ENCODE measurements around the gene APOM. TPM values are rescaled to one million over a fixed set of nuclear protein-coding genes. Genes with fewer than 3 reads are reported as not detected.

The APOM gene
- polyA plus RNA-seq, 3 donors = 4.2 to 8.3 (median 4.8) TPM

DNA sequence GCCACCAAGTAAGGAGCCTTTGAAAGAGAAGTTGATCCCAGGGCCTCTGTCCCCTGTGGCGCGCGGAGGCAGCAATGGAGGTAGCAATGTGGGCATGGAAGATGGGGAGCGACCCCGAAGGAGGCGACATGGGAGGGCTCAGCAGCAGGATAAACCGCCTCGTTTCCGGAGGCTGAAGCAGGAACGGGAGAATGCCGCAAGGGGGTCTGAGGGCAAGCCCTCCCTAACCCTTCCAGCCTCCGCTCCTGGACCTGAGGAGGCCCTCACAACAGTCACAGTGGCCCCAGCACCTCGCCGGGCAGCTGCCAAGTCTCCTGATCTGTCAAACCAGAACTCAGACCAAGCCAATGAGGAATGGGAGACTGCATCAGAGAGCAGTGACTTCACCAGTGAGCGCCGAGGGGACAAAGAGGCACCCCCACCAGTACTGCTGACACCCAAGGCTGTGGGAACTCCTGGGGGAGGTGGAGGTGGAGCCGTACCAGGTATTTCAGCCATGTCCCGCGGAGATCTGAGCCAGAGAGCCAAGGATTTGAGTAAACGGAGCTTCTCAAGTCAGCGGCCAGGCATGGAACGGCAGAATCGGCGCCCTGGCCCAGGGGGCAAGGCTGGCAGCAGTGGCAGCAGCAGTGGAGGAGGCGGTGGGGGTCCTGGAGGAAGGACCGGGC lies 23.3 kb upstream of the APOM start:
- peaks cover 37% of the 10 kb centered on the region for H3K79me2 ChIP-seq (ENCODE audit: insufficient read depth, low read length)
- Mint-ChIP-seq H3K9me3 (no peaks in the 10 kb centered on the region), H3K4me1 (no peaks in the 10 kb centered on the region), H3K36me3 (peaks cover 96 to 99% of the 10 kb centered on the region in 2 donors), H3K27me3 (ENCODE audit: low read depth in 3 of 3) (peaks cover 0 to 3% (median 0%) of the 10 kb centered on the region in 3 donors), H3K4me3 (no peak overlapping the region), H3K27ac (peak overlapping the region in 2 of 7 donors; percentile 65 to 68)
- H3K9ac ChIP-seq (ENCODE audit: insufficient read depth, low read length, poor library complexity, severe bottlenecking) = no peak overlapping the region
- 99% methylated on average over 15 of the region's 26 CpGs for WGBS (ENCODE audit: insufficient coverage)
- H3K36me3 ChIP-seq (replicated peaks in 1 of 2; ENCODE audit: control insufficient read depth in 1 of 2, insufficient read depth in 2 of 2, low read length in 2 of 2) = peaks cover 97 to 100% of the 10 kb centered on the region in 2 donors
- TF ChIP-seq, protein P1, sequence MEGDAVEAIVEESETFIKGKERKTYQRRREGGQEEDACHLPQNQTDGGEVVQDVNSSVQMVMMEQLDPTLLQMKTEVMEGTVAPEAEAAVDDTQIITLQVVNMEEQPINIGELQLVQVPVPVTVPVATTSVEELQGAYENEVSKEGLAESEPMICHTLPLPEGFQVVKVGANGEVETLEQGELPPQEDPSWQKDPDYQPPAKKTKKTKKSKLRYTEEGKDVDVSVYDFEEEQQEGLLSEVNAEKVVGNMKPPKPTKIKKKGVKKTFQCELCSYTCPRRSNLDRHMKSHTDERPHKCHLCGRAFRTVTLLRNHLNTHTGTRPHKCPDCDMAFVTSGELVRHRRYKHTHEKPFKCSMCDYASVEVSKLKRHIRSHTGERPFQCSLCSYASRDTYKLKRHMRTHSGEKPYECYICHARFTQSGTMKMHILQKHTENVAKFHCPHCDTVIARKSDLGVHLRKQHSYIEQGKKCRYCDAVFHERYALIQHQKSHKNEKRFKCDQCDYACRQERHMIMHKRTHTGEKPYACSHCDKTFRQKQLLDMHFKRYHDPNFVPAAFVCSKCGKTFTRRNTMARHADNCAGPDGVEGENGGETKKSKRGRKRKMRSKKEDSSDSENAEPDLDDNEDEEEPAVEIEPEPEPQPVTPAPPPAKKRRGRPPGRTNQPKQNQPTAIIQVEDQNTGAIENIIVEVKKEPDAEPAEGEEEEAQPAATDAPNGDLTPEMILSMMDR (IDR thresholded peaks at IDR 0.05) = no peak
- no peak overlapping the region for H2AFZ ChIP-seq (ENCODE audit: insufficient read depth, low read depth, low read length, poor library complexity, severe bottlenecking)
- H3K4me1 ChIP-seq (ENCODE audit: control insufficient read depth in 1 of 2, insufficient read depth in 2 of 2, low read length in 2 of 2) = no peaks in the 10 kb centered on the region
- no peak for DNase-seq
- no peaks in the 10 kb centered on the region for H3K27me3 ChIP-seq (ENCODE audit: control insufficient read depth in 2 of 2, insufficient read depth in 2 of 2, low read length in 2 of 2)
- no peak overlapping the region for H3K4me3 ChIP-seq (replicated peaks in 1 of 3; ENCODE audit: low read depth in 2 of 3, low read length in 3 of 3)
- H4K20me1 ChIP-seq (ENCODE audit: insufficient read depth, low read length) = peaks cover 90% of the 10 kb centered on the region
- H3K4me2 ChIP-seq (replicated peaks; ENCODE audit: extremely low read depth, low read length, poor library complexity, severe bottlenecking) = no peak overlapping the region
- intact Hi-C loops (cut with micrococcal nuclease) = no loop called here
- H3K27ac ChIP-seq (ENCODE audit: low read depth in 1 of 2, low read length in 2 of 2) = no peak overlapping the region
- H3K9me3 ChIP-seq (replicated peaks in 1 of 2; ENCODE audit: control insufficient read depth in 1 of 2, insufficient read depth in 1 of 2, low read length in 2 of 2) = no peaks in the 10 kb centered on the region

DNA sequence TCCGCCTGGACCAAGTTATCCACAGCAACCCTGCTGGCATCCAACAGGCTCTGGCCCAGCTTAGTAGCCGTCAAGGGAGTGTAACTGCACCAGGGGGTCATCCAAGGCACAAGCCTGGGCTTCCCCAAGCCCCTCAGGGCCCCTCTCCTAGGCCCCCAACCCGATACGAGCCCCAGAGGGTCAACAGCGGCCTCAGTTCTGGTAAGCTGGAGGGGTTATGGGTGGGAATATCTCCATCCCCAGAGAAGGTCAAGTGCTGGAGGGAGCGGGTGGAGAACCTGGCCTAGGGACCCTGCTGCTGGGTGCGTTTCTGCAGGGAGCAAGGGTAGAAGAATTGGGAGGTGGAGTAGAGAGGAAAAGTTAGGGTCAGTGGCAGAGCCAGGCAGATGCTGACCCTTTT lies 22.2 kb upstream of the APOM start:
- WGBS (ENCODE audit: insufficient coverage) = no CpG with 5 or more reads among the region's 7 CpGs
- no peaks in the 10 kb centered on the region for H3K4me1 ChIP-seq (ENCODE audit: control insufficient read depth in 1 of 2, insufficient read depth in 2 of 2, low read length in 2 of 2)
- Mint-ChIP-seq H3K4me3 (no peak overlapping the region), H3K27me3 (ENCODE audit: low read depth in 3 of 3) (no peaks in the 10 kb centered on the region), H3K27ac (peak overlapping the region in 2 of 7 donors; percentile 30 to 70), H3K4me1 (no peaks in the 10 kb centered on the region), H3K36me3 (peaks cover 91 to 97% of the 10 kb centered on the region in 2 donors), H3K9me3 (no peaks in the 10 kb centered on the region)
- no peak overlapping the region for H3K9ac ChIP-seq (ENCODE audit: insufficient read depth, low read length, poor library complexity, severe bottlenecking)
- peaks cover 88% of the 10 kb centered on the region for H4K20me1 ChIP-seq (ENCODE audit: insufficient read depth, low read length)
- H3K79me2 ChIP-seq (ENCODE audit: insufficient read depth, low read length) = peaks cover 27% of the 10 kb centered on the region
- no peak overlapping the region for H3K4me3 ChIP-seq (replicated peaks in 1 of 3; ENCODE audit: low read depth in 2 of 3, low read length in 3 of 3)
- no peak overlapping the region for H3K4me2 ChIP-seq (replicated peaks; ENCODE audit: extremely low read depth, low read length, poor library complexity, severe bottlenecking)
- no peak overlapping the region for H2AFZ ChIP-seq (ENCODE audit: insufficient read depth, low read depth, low read length, poor library complexity, severe bottlenecking)
- intact Hi-C loops (cut with micrococcal nuclease) = no loop called here
- TF ChIP-seq, protein P1 (IDR thresholded peaks at IDR 0.05) = no peak
- peaks cover 94 to 99% of the 10 kb centered on the region in 2 donors for H3K36me3 ChIP-seq (replicated peaks in 1 of 2; ENCODE audit: control insufficient read depth in 1 of 2, insufficient read depth in 2 of 2, low read length in 2 of 2)
- no peak overlapping the region for H3K27ac ChIP-seq (ENCODE audit: low read depth in 1 of 2, low read length in 2 of 2)
- no peak for DNase-seq
- no peaks in the 10 kb centered on the region for H3K27me3 ChIP-seq (ENCODE audit: control insufficient read depth in 2 of 2, insufficient read depth in 2 of 2, low read length in 2 of 2)
- H3K9me3 ChIP-seq (replicated peaks in 1 of 2; ENCODE audit: control insufficient read depth in 1 of 2, insufficient read depth in 1 of 2, low read length in 2 of 2) = no peaks in the 10 kb centered on the region
